GM06990 (cell line): ENCODE measurements around the gene TUBB2B.
A peak's percentile ranks its signal among the peaks of the same experiment; 100 is the strongest.

Source experiments
- DNase-seq: peaks from one replicate; pipeline ENCODE4 v3.0.0-alpha.2; 2011; ENCODE audit not compliant: insufficient read length; ENCODE audit errors: extremely low read depth
- H3K27me3 ChIP-seq: replicated peaks from 2 replicates; pipeline ENCODE4 v1.6.0; 2011; ENCODE audit warnings: low read length; ENCODE audit not compliant: control insufficient read depth, insufficient read depth
- H3K36me3 ChIP-seq: 2 replicates; pipeline ENCODE4 v1.5.1; 2011; ENCODE audit warnings: low read length; ENCODE audit not compliant: control insufficient read depth, insufficient read depth
- H3K4me3 ChIP-seq: replicated peaks from 2 replicates; pipeline ENCODE4 v1.5.1; 2011; ENCODE audit warnings: low read depth, mild to moderate bottlenecking, control low read depth, low read length
- TF ChIP-seq, protein P1 (sequence below): IDR thresholded peaks from 2 replicates; pipeline ENCODE4 v1.5.1; 2011; ENCODE audit warnings: low read length, control low read depth, mild to moderate bottlenecking, inconsistent platforms; ENCODE audit not compliant: insufficient read depth, poor library complexity, severe bottlenecking

Gene TUBB2B

GRCh38 chr6:3260296-3260695 is 32.8 kb upstream of the TUBB2B start:
- H3K36me3 ChIP-seq: peaks cover 12% of the 10 kb centered on the region

GRCh38 chr6:3259491-3259958 is 32.1 kb upstream of the TUBB2B start:
- H3K27me3 ChIP-seq: no peaks in the 10 kb centered on the region
- TF ChIP-seq, protein P1, sequence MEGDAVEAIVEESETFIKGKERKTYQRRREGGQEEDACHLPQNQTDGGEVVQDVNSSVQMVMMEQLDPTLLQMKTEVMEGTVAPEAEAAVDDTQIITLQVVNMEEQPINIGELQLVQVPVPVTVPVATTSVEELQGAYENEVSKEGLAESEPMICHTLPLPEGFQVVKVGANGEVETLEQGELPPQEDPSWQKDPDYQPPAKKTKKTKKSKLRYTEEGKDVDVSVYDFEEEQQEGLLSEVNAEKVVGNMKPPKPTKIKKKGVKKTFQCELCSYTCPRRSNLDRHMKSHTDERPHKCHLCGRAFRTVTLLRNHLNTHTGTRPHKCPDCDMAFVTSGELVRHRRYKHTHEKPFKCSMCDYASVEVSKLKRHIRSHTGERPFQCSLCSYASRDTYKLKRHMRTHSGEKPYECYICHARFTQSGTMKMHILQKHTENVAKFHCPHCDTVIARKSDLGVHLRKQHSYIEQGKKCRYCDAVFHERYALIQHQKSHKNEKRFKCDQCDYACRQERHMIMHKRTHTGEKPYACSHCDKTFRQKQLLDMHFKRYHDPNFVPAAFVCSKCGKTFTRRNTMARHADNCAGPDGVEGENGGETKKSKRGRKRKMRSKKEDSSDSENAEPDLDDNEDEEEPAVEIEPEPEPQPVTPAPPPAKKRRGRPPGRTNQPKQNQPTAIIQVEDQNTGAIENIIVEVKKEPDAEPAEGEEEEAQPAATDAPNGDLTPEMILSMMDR: no peak
- peak; percentile 57 for DNase-seq
- H3K36me3 ChIP-seq: peaks cover 10% of the 10 kb centered on the region
- peak overlapping the region; percentile 88 for H3K4me3 ChIP-seq

More at GRCh38 chr6:3260296-3260695, 32.8 kb upstream of the TUBB2B start:
- H3K4me3 ChIP-seq: peak overlapping the region; percentile 18; the same call in 1 of the 2 replicates
- H3K27me3 ChIP-seq: no peaks in the 10 kb centered on the region
- TF ChIP-seq, protein P1: no peak
- no peak for DNase-seq

GRCh38 chr6:3258720-3259490 is 31.5 kb upstream of the TUBB2B start, which contains the start of gene PSMG4:
TSS of gene PSMG4 (plus strand) at chr6:3258947. CDS start at chr6:3259023, 76 bp downstream.
- peak within 1 kb of the TSS; percentile 88 for H3K4me3 ChIP-seq
- peak; percentile 91 for DNase-seq
- TF ChIP-seq, protein P1: no peak
- no peaks in the 10 kb centered on the region for H3K27me3 ChIP-seq
- H3K36me3 ChIP-seq: peaks cover 7% of the 10 kb centered on the region

- H3K27me3 ChIP-seq: no peaks in the 10 kb centered on the region
- DNase-seq: no peak
- peak overlapping the region; percentile 88 for H3K4me3 ChIP-seq
- peaks cover 3% of the 10 kb centered on the region; the same call in 1 of the 2 replicates for H3K36me3 ChIP-seq
- TF ChIP-seq, protein P1: no peak
Measured at GRCh38 chr6:3258201-3258600, 30.7 kb upstream of the TUBB2B start.

- no peak overlapping the region for H3K4me3 ChIP-seq
- H3K27me3 ChIP-seq: no peaks in the 10 kb centered on the region
- no peak for DNase-seq
- TF ChIP-seq, protein P1: no peak
- H3K36me3 ChIP-seq: no peaks in the 10 kb centered on the region
Measured at GRCh38 chr6:3253597-3253961, 26.1 kb upstream of the TUBB2B start.
